BE2C (cell line): ENCODE results near the gene WSB1.
"Not testable (repeated sequence)": the region's sequence is repeated elsewhere in the genome, so short reads cannot be mapped to it uniquely, and the experiment has no call there.

Experiments
- DNase-seq: peaks from one replicate; pipeline ENCODE4 v3.0.0-alpha.2; 2020
- H3K27me3 ChIP-seq: fragments of 250-450 bp; sonication (Bioruptor Pico); 2 replicates; pipeline ENCODE4 v1.5.1; 2020; ENCODE audit warnings: mild to moderate bottlenecking
- H3K36me3 ChIP-seq: fragments of 250-450 bp; sonication (Bioruptor Pico); 2 replicates; pipeline ENCODE4 v1.5.1; 2020; ENCODE audit warnings: mild to moderate bottlenecking
- H3K4me1 ChIP-seq: fragments of 250-450 bp; sonication (Bioruptor Pico); 2 replicates; pipeline ENCODE4 v1.5.1; 2020
- H3K4me3 ChIP-seq: 2 replicates; pipeline ENCODE4 v1.5.1; 2011; ENCODE audit warnings: low read depth, low read length
- H3K9me3 ChIP-seq: fragments of 250-450 bp; sonication (Bioruptor Pico); 2 replicates; pipeline ENCODE4 v1.5.1; 2020
- TF ChIP-seq, protein P1 (sequence below): IDR thresholded peaks from 2 replicates; pipeline ENCODE4 v1.5.1; 2012; ENCODE audit warnings: mild to moderate bottlenecking, low read depth, low read length

WSB1 gene

GRCh38 chr17:27247958-27248342, 46.0 kb upstream of the WSB1 start:
- Histone ChIP-seq H3K36me3 (no peaks in the 10 kb centered on the region), H3K27me3 (no peaks in the 10 kb centered on the region), H3K4me3 (no peak overlapping the region), H3K4me1 (no peaks in the 10 kb centered on the region), H3K9me3 (no peaks in the 10 kb centered on the region)
- no peak for DNase-seq
- TF ChIP-seq, protein P1, sequence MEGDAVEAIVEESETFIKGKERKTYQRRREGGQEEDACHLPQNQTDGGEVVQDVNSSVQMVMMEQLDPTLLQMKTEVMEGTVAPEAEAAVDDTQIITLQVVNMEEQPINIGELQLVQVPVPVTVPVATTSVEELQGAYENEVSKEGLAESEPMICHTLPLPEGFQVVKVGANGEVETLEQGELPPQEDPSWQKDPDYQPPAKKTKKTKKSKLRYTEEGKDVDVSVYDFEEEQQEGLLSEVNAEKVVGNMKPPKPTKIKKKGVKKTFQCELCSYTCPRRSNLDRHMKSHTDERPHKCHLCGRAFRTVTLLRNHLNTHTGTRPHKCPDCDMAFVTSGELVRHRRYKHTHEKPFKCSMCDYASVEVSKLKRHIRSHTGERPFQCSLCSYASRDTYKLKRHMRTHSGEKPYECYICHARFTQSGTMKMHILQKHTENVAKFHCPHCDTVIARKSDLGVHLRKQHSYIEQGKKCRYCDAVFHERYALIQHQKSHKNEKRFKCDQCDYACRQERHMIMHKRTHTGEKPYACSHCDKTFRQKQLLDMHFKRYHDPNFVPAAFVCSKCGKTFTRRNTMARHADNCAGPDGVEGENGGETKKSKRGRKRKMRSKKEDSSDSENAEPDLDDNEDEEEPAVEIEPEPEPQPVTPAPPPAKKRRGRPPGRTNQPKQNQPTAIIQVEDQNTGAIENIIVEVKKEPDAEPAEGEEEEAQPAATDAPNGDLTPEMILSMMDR = no peak

DNA sequence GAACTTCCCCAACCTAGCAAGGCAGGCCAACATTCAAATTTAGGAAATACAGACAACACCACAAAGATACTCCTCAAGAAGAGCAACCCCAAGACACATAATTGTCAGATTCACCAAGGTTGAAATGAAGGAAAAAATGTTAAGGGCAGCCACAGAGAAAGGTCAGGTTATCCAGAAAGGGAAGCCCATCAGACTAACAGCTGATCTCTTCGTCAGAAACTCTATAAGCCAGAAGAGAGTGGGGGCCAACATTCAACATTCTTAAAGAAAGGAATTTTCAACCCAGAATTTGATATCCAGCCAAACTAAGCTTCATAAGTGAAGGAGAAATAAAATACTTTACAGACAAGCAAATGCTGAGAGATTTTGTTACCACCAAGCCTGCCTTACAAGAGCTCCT, 43.1 kb upstream of the WSB1 start:
- not testable (repeated sequence) for H3K9me3 ChIP-seq, H3K36me3 ChIP-seq, H3K4me1 ChIP-seq, DNase-seq, H3K4me3 ChIP-seq, H3K27me3 ChIP-seq

DNA sequence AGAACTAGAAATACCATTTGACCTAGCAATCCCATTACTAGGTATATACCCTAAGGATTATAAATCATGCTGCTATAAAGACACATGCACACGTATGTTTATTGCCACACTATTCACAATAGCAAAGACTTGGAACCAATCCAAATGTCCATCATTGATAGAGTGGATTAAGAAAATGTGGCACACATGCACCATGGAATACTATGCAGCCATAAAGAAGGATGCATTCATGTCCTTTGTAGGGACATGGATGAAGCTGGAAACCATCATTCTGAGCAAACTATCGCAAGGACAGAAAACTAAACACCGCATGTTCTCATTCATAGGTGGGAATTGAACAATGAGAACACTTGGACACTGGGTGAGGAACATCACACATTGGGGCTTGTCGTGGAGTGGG, 39.1 kb upstream of the WSB1 start:
- DNase-seq, H3K27me3 ChIP-seq, H3K9me3 ChIP-seq, H3K36me3 ChIP-seq, H3K4me1 ChIP-seq, H3K4me3 ChIP-seq: not testable (repeated sequence)

- no peaks in the 10 kb centered on the region for H3K36me3 ChIP-seq
- H3K27me3 ChIP-seq = no peaks in the 10 kb centered on the region
- no peak overlapping the region for H3K4me3 ChIP-seq
- no peak for DNase-seq
- H3K4me1 ChIP-seq = no peaks in the 10 kb centered on the region
- TF ChIP-seq, protein P1 = no peak
- H3K9me3 ChIP-seq = no peaks in the 10 kb centered on the region
Observed at GRCh38 chr17:27256225-27257030, 37.5 kb upstream of the WSB1 start.

- TF ChIP-seq, protein P1 = no peak
- no peaks in the 10 kb centered on the region for H3K9me3 ChIP-seq
- no peaks in the 10 kb centered on the region for H3K27me3 ChIP-seq
- H3K36me3 ChIP-seq = no peaks in the 10 kb centered on the region
- H3K4me3 ChIP-seq = no peak overlapping the region
- H3K4me1 ChIP-seq = no peaks in the 10 kb centered on the region
- DNase-seq = no peak
Observed at GRCh38 chr17:27257031-27257357, 36.9 kb upstream of the WSB1 start.

- H3K4me3 ChIP-seq = no peak overlapping the region
- H3K9me3 ChIP-seq = no peaks in the 10 kb centered on the region
- no peak for DNase-seq
- H3K36me3 ChIP-seq = no peaks in the 10 kb centered on the region
- no peaks in the 10 kb centered on the region for H3K4me1 ChIP-seq
- H3K27me3 ChIP-seq = no peaks in the 10 kb centered on the region
- TF ChIP-seq, protein P1 = no peak
Observed at GRCh38 chr17:27259356-27259755, 34.6 kb upstream of the WSB1 start.

DNA sequence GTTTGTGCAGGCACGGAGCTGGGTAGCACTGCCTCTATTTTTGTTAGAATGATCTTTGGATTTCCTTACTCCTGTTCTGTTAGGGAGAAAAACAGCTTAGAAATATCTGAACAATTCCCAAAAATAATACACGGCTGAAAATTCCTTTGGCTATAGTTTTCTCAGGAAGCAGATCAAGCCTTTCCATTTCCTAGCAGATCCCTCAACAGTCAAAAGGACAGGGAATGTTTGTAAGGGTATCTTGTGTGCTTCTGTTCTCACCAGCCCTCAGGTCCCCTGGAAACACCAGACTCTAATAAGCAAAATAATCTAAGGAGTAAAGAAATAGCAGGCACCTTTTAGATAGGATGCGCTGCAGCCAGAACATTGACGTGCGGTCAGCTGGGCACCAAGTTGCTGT, 30.5 kb upstream of the WSB1 start:
- Histone ChIP-seq H3K4me3 (no peak overlapping the region), H3K36me3 (no peaks in the 10 kb centered on the region), H3K27me3 (no peaks in the 10 kb centered on the region), H3K9me3 (no peaks in the 10 kb centered on the region), H3K4me1 (no peaks in the 10 kb centered on the region)
- no peak for DNase-seq
- TF ChIP-seq, protein P1 = no peak
